Vagina (tissue), 2 donors: ENCODE measurements around the gene GNL1. TPM values are rescaled to one million over a fixed set of nuclear protein-coding genes. Genes with fewer than 3 reads are reported as not detected.
A peak's percentile ranks its signal among the peaks of the same experiment; 100 is the strongest.

ENCODE experiments used
- DNase-seq, 2 donors: peaks; one replicate each; pipeline ENCODE4 v3.0.0-alpha.2; 2017; ENCODE audit errors: extremely low spot score in 2 of 2
- H3K27ac ChIP-seq: fragments of 200-600 bp; sonication (generic); one replicate; pipeline ENCODE4 v1.5.1; 2019
- H3K27me3 ChIP-seq: fragments of 200-600 bp; sonication (generic); one replicate; pipeline ENCODE4 v1.5.1; 2019
- H3K36me3 ChIP-seq, 2 donors: fragments of 200-600 bp; sonication (generic); one replicate each; pipeline ENCODE4 v1.5.1; 2017 to 2019
- H3K4me1 ChIP-seq: fragments of 200-600 bp; sonication (generic); one replicate; pipeline ENCODE4 v1.5.1; 2019
- H3K4me3 ChIP-seq, 2 donors: fragments of 200-600 bp; sonication (generic); 1 replicate in 1 of 2; 2 replicates in 1 of 2; pipeline ENCODE4 v1.5.1; 2016 to 2019
- H3K9me3 ChIP-seq: fragments of 200-600 bp; sonication (generic); one replicate; pipeline ENCODE4 v1.5.1; 2019
- CTCF ChIP-seq, 3 experiments: fragments of 450-650 bp in 2 of 3; fragments of 200-600 bp in 1 of 3; sonication (generic) in 1 of 3; IDR thresholded peaks; one replicate each; pipeline ENCODE4 v1.5.1; 2017 to 2019; ENCODE audit warnings: antibody characterized with exemption in 3 of 3, mild to moderate bottlenecking in 2 of 3, moderate library complexity in 2 of 3
- POLR2A ChIP-seq, 2 donors: fragments of 450-650 bp; IDR thresholded peaks; one replicate each; pipeline ENCODE4 v1.6.1; 2017; ENCODE audit warnings: antibody characterized with exemption in 2 of 2, mild to moderate bottlenecking in 2 of 2, moderate library complexity in 2 of 2
- POLR2AphosphoS5 ChIP-seq, 2 donors: sonication (generic); formaldehyde crosslinking; IDR thresholded peaks; one replicate each; pipeline ENCODE4 v1.9.0; 2017; ENCODE audit warnings: antibody characterized with exemption in 2 of 2, mild to moderate bottlenecking in 2 of 2, low read depth in 1 of 2; ENCODE audit not compliant: insufficient read depth in 1 of 2
- intact Hi-C: fragments of 100-400 bp; cut with DNase I; formaldehyde crosslinking; loops from one replicate; pipeline ENCODE4 v1.15.1; 2023
- total RNA-seq: library from RNA; depleted of rRNA; stranded (reverse); fragments of >200 nt; gene quantifications from one replicate; pipeline ENCODE4 v1.2.3, GENCODE V29; 2016

GNL1 gene
- total RNA-seq = 24.1 TPM

- TF ChIP-seq POLR2AphosphoS5 (IDR thresholded peaks at IDR 0.05; ENCODE audit: insufficient read depth in 1 of 2, low read depth in 1 of 2) (peak in 1 of 2 donors; percentile 96), POLR2A (IDR thresholded peaks at IDR 0.05) (peak in 1 of 2 donors; percentile 62), CTCF (IDR thresholded peaks at IDR 0.05) (peak in 1 of 3 experiments; percentile 10)
- no peaks in the 10 kb centered on the region for H3K9me3 ChIP-seq
- H3K4me3 ChIP-seq = peak within 1 kb of the TSS; percentile 73 to 76
- no peaks in the 10 kb centered on the region for H3K27me3 ChIP-seq
- H3K4me1 ChIP-seq = peaks cover 33% of the 10 kb centered on the region
- H3K36me3 ChIP-seq = peaks cover 0 to 25% of the 10 kb centered on the region in 2 donors
- intact Hi-C loops = no loop called here
- DNase-seq = peak in 1 of 2 donors; percentile 95
- peak within 1 kb of the TSS; percentile 97 for H3K27ac ChIP-seq
Observed at GRCh38 chr6:30556066-30556905, at the start of gene GNL1. TSS of gene GNL1 (minus strand) at chr6:30556489. CDS start at chr6:30556203, 286 bp downstream.

- no peak for DNase-seq
- Histone ChIP-seq H3K36me3 (peaks cover 14 to 87% of the 10 kb centered on the region in 2 donors), H3K27ac (no peak overlapping the region), H3K4me3 (no peak overlapping the region), H3K9me3 (no peaks in the 10 kb centered on the region), H3K27me3 (no peaks in the 10 kb centered on the region), H3K4me1 (peaks cover 2% of the 10 kb centered on the region)
- TF ChIP-seq POLR2AphosphoS5 (IDR thresholded peaks at IDR 0.05; ENCODE audit: insufficient read depth in 1 of 2, low read depth in 1 of 2) (no peak), CTCF (IDR thresholded peaks at IDR 0.05) (no peak), POLR2A (IDR thresholded peaks at IDR 0.05) (no peak)
- intact Hi-C loops = no loop called here
Observed at GRCh38 chr6:30603961-30604360, 47.7 kb upstream of the GNL1 start.

- intact Hi-C loops = no loop called here
- DNase-seq = no peak
- no peaks in the 10 kb centered on the region for H3K27me3 ChIP-seq
- H3K9me3 ChIP-seq = no peaks in the 10 kb centered on the region
- TF ChIP-seq CTCF (IDR thresholded peaks at IDR 0.05) (no peak), POLR2AphosphoS5 (IDR thresholded peaks at IDR 0.05; ENCODE audit: insufficient read depth in 1 of 2, low read depth in 1 of 2) (peak in 1 of 2 donors; percentile 65)
- H3K27ac ChIP-seq = no peak overlapping the region
- no peaks in the 10 kb centered on the region for H3K4me1 ChIP-seq
- no peak overlapping the region for H3K4me3 ChIP-seq
- peaks cover 14 to 68% of the 10 kb centered on the region in 2 donors for H3K36me3 ChIP-seq
Observed at GRCh38 chr6:30601815-30602641, 45.7 kb upstream of the GNL1 start.

GRCh38 chr6:30601436-30601814 lies 45.1 kb upstream of the GNL1 start:
- Histone ChIP-seq H3K27me3 (no peaks in the 10 kb centered on the region), H3K36me3 (peaks cover 11 to 62% of the 10 kb centered on the region in 2 donors), H3K9me3 (no peaks in the 10 kb centered on the region), H3K4me3 (no peak overlapping the region), H3K4me1 (no peaks in the 10 kb centered on the region), H3K27ac (no peak overlapping the region)
- TF ChIP-seq CTCF (IDR thresholded peaks at IDR 0.05) (no peak), POLR2A (IDR thresholded peaks at IDR 0.05) (no peak), POLR2AphosphoS5 (IDR thresholded peaks at IDR 0.05; ENCODE audit: insufficient read depth in 1 of 2, low read depth in 1 of 2) (no peak)
- intact Hi-C loops = no loop called here
- DNase-seq = no peak
